ENCODE data around the gene BET1.

DNA sequence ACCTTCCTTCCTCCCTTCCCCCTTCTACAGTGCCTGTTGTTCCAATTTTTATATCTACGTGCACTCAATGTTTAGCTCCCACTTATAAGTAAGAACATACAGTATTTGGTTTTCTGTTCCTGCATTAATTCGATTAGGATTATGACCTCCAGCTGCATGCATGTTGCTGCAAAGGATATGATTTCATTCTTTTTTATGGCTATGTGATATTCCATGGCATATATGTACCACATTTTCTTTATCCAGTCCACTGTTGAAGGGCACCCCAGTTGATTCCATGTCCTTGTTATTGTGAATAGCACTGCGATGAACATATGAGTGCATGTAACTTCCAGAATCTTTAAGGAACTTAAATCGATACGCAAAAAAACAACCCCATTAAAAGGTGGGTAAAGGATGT lies 39.9 kb downstream of the BET1 start:
- no peak for TF ChIP-seq SUZ12 (IDR thresholded peaks at IDR 0.05; ENCODE audit: extremely low read depth, insufficient read depth, insufficient read length)
- TF ChIP-seq YY1 (IDR thresholded peaks at IDR 0.05; ENCODE audit: insufficient read depth, insufficient read length): no peak
- TF ChIP-seq ZNF274 (IDR thresholded peaks at IDR 0.05; ENCODE audit: low read depth, low read length): no peak

All from NT2/D1 (cell line).